Natural killer cell (primary cell): Measurements from ENCODE around the gene WDR11. TPM values are rescaled to one million over a fixed set of nuclear protein-coding genes. Genes with fewer than 3 reads are reported as not detected.

Experiments
- ATAC-seq, 3 donors: fragments of 150-1000 bp in 2 of 3; fragments of 200-7000 bp in 1 of 3; cut with Tn5 transposase; 1 replicate in 1 of 3; 2 replicates in 2 of 3; pipeline ENCODE4 v1.10.0; 2021; ENCODE audit warnings: mild to moderate bottlenecking in 2 of 3, moderate library complexity in 2 of 3
- DNase-seq, 2 donors: peaks; one replicate each; pipeline versions ENCODE4 v3.0.0 to v3.0.0-alpha.2; 2013 to 2021; ENCODE audit warnings: mixed read lengths in 1 of 2
- H3K27ac ChIP-seq: one replicate; pipeline ENCODE4 v1.5.1; 2013; ENCODE audit warnings: mild to moderate bottlenecking, low read length
- H3K27me3 ChIP-seq: one replicate; pipeline ENCODE4 v1.6.1; 2013; ENCODE audit warnings: low read length; ENCODE audit not compliant: control insufficient read depth, insufficient read depth
- H3K36me3 ChIP-seq: one replicate; pipeline ENCODE4 v1.6.1; 2013; ENCODE audit warnings: low read length; ENCODE audit not compliant: control insufficient read depth, insufficient read depth
- H3K4me1 ChIP-seq: one replicate; pipeline ENCODE4 v1.6.1; 2013; ENCODE audit warnings: low read length; ENCODE audit not compliant: control insufficient read depth, insufficient read depth
- H3K4me3 ChIP-seq: one replicate; pipeline ENCODE4 v1.5.1; 2013; ENCODE audit warnings: low read length
- H3K9me3 ChIP-seq: one replicate; pipeline ENCODE4 v1.6.1; 2013; ENCODE audit warnings: low read length; ENCODE audit not compliant: control insufficient read depth, insufficient read depth
- H3K27ac Mint-ChIP-seq, 2 donors: one replicate each; pipeline ENCODE4 v1.8.0; 2022; ENCODE audit warnings: mild to moderate bottlenecking in 2 of 2, mixed read lengths in 2 of 2, moderate library complexity in 1 of 2
- H3K27me3 Mint-ChIP-seq, 2 donors: one replicate each; pipeline ENCODE4 v1.8.0; 2022; ENCODE audit warnings: low read depth in 2 of 2, mixed read lengths in 2 of 2
- H3K36me3 Mint-ChIP-seq: one replicate; pipeline ENCODE4 v1.8.0; 2022; ENCODE audit warnings: mixed read lengths
- H3K4me1 Mint-ChIP-seq, 2 donors: one replicate each; pipeline ENCODE4 v1.8.0; 2022; ENCODE audit warnings: mixed read lengths in 2 of 2
- H3K4me3 Mint-ChIP-seq: one replicate; pipeline ENCODE4 v1.8.0; 2022; ENCODE audit warnings: mild to moderate bottlenecking, moderate library complexity, mixed read lengths
- H3K9me3 Mint-ChIP-seq, 2 donors: one replicate each; pipeline ENCODE4 v1.8.0; 2022; ENCODE audit warnings: mixed read lengths in 2 of 2
- CTCF ChIP-seq: fragments of 200-600 bp; IDR thresholded peaks from one replicate; pipeline ENCODE4 v1.8.0; 2022; ENCODE audit warnings: antibody characterized with exemption
- WGBS: methylation state at CpG from one replicate; pipeline ENCODE4 v1.1.7; 2013; ENCODE audit warnings: missing lambda C conversion rate; ENCODE audit not compliant: insufficient coverage; 5-methylcytosine and 5-hydroxymethylcytosine counted together
- intact Hi-C: fragments of 100-400 bp; cut with micrococcal nuclease; formaldehyde crosslinking; loops from one replicate; pipeline ENCODE4 v1.14.2; 2022
- total RNA-seq, 4 donors: library from RNA; stranded (reverse); fragments of 120-200 nt in 1 of 4; gene quantifications; one replicate each; pipeline versions ENCODE4 v1.2.3 to v1.2.4, GENCODE V29; 2013 to 2022

Gene WDR11, protein sequence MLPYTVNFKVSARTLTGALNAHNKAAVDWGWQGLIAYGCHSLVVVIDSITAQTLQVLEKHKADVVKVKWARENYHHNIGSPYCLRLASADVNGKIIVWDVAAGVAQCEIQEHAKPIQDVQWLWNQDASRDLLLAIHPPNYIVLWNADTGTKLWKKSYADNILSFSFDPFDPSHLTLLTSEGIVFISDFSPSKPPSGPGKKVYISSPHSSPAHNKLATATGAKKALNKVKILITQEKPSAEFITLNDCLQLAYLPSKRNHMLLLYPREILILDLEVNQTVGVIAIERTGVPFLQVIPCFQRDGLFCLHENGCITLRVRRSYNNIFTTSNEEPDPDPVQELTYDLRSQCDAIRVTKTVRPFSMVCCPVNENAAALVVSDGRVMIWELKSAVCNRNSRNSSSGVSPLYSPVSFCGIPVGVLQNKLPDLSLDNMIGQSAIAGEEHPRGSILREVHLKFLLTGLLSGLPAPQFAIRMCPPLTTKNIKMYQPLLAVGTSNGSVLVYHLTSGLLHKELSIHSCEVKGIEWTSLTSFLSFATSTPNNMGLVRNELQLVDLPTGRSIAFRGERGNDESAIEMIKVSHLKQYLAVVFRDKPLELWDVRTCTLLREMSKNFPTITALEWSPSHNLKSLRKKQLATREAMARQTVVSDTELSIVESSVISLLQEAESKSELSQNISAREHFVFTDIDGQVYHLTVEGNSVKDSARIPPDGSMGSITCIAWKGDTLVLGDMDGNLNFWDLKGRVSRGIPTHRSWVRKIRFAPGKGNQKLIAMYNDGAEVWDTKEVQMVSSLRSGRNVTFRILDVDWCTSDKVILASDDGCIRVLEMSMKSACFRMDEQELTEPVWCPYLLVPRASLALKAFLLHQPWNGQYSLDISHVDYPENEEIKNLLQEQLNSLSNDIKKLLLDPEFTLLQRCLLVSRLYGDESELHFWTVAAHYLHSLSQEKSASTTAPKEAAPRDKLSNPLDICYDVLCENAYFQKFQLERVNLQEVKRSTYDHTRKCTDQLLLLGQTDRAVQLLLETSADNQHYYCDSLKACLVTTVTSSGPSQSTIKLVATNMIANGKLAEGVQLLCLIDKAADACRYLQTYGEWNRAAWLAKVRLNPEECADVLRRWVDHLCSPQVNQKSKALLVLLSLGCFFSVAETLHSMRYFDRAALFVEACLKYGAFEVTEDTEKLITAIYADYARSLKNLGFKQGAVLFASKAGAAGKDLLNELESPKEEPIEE
- total RNA-seq: 10 to 100 TPM; 70.8 to 88.3 (median 77.8) TPM
- 107 TPM for total RNA-seq (2013)

GRCh38 chr10:120850911-120851865 lies at the start of gene WDR11:
TSS of gene WDR11 (plus strand) at chr10:120851362. CDS start at chr10:120851421, 59 bp downstream.
- no peak for TF ChIP-seq CTCF
- Mint-ChIP-seq H3K9me3 (no peaks in the 10 kb centered on the region), H3K27me3 (no peaks in the 10 kb centered on the region), H3K27ac (peak within 1 kb of the TSS; percentile 91 to 96), H3K36me3 (no peaks in the 10 kb centered on the region), H3K4me1 (peaks cover 29 to 55% of the 10 kb centered on the region in 2 donors), H3K4me3 (peak within 1 kb of the TSS; percentile 95)
- Histone ChIP-seq H3K27me3 (no peaks in the 10 kb centered on the region), H3K9me3 (no peaks in the 10 kb centered on the region), H3K27ac (peak within 1 kb of the TSS; percentile 88), H3K4me1 (peaks cover 13% of the 10 kb centered on the region), H3K36me3 (no peaks in the 10 kb centered on the region), H3K4me3 (peak within 1 kb of the TSS; percentile 74)
- 5% methylated on average over 43 of the region's 45 CpGs for WGBS
- intact Hi-C loops: loop anchor here (5.0 kb wide), 1 partner anchor 1076 kb away; the partner anchor contains the start of gene ATE1
- DNase-seq (peak; percentile 70 to 82), ATAC-seq (peak; percentile 90 to 95 (median 92))

- Mint-ChIP-seq H3K4me3 (no peak overlapping the region), H3K27me3 (peaks cover 2 to 24% of the 10 kb centered on the region in 2 donors), H3K4me1 (no peaks in the 10 kb centered on the region), H3K36me3 (no peaks in the 10 kb centered on the region), H3K9me3 (no peaks in the 10 kb centered on the region), H3K27ac (no peak overlapping the region)
- 69% methylated on average over 2 of the region's 3 CpGs for WGBS
- intact Hi-C loops: no loop called here
- TF ChIP-seq CTCF: no peak
- no peak overlapping the region for H3K27ac ChIP-seq
- H3K9me3 ChIP-seq: no peaks in the 10 kb centered on the region
- no peaks in the 10 kb centered on the region for H3K36me3 ChIP-seq
- no peaks in the 10 kb centered on the region for H3K4me1 ChIP-seq
- DNase-seq (no peak), ATAC-seq (no peak)
- H3K27me3 ChIP-seq: no peaks in the 10 kb centered on the region
- H3K4me3 ChIP-seq: no peak overlapping the region
Measured at GRCh38 chr10:120802935-120803334, 48.2 kb upstream of the WDR11 start.

GRCh38 chr10:120803972-120804371 lies 47.2 kb upstream of the WDR11 start:
- 81% methylated on average over 5 of the region's 5 CpGs for WGBS
- no peak overlapping the region for H3K27ac Mint-ChIP-seq
- Histone ChIP-seq H3K4me3 (no peak overlapping the region), H3K27ac (no peak overlapping the region), H3K27me3 (no peaks in the 10 kb centered on the region), H3K4me1 (no peaks in the 10 kb centered on the region), H3K36me3 (no peaks in the 10 kb centered on the region), H3K9me3 (no peaks in the 10 kb centered on the region)
- no peaks in the 10 kb centered on the region for H3K9me3 Mint-ChIP-seq
- H3K36me3 Mint-ChIP-seq: no peaks in the 10 kb centered on the region
- intact Hi-C loops: no loop called here
- H3K4me3 Mint-ChIP-seq: no peak overlapping the region
- no peak for TF ChIP-seq CTCF
- no peaks in the 10 kb centered on the region for H3K4me1 Mint-ChIP-seq
- H3K27me3 Mint-ChIP-seq: peaks cover 2 to 26% of the 10 kb centered on the region in 2 donors
- ATAC-seq (no peak), DNase-seq (no peak)
